AG09309 (cell line): ENCODE results near the gene PLSCR3.
"Not testable (repeated sequence)": the region's sequence is repeated elsewhere in the genome, so short reads cannot be mapped to it uniquely, and the experiment has no call there.

Source experiments
- DNase-seq: peaks from one replicate; pipeline ENCODE4 v3.0.0-alpha.2; 2010; ENCODE audit warnings: low read depth
- H3K4me3 ChIP-seq: 2 replicates; pipeline ENCODE4 v1.5.1; 2011; ENCODE audit warnings: mild to moderate bottlenecking, low read depth, low read length, moderate library complexity; ENCODE audit not compliant: control insufficient read depth
- CTCF ChIP-seq: IDR thresholded peaks from 2 replicates; pipeline ENCODE4 v1.5.1; 2011; ENCODE audit warnings: mild to moderate bottlenecking, low read depth, low read length, inconsistent platforms; ENCODE audit not compliant: insufficient read depth, control insufficient read depth; ENCODE audit errors: missing control alignments

The PLSCR3 gene

DNA sequence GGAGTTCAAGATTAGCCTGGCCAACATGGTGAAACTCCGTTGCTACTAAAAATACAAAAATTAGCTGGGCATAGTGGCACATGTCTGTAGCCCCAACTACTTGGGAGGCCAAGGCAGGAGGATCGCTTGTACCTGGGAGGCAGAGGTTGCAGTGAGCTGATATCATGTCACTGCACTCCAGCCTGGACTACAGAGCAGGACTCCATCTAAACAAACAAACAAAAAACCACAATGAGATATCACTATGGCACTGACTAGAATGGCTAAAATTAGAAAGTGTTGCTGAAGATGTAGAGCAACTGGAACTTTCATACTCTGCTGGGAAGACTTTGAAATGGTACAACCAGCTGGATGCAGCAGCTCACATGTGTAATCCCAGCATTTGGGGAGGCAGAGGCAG lies 20.0 kb downstream of the PLSCR3 start:
- H3K4me3 ChIP-seq = no peak overlapping the region
- no peak for DNase-seq
- TF ChIP-seq CTCF = no peak

- no peak for DNase-seq
- no peak for TF ChIP-seq CTCF
- no peak overlapping the region for H3K4me3 ChIP-seq
Observed at GRCh38 chr17:7370853-7371252, 23.5 kb downstream of the PLSCR3 start.

DNA sequence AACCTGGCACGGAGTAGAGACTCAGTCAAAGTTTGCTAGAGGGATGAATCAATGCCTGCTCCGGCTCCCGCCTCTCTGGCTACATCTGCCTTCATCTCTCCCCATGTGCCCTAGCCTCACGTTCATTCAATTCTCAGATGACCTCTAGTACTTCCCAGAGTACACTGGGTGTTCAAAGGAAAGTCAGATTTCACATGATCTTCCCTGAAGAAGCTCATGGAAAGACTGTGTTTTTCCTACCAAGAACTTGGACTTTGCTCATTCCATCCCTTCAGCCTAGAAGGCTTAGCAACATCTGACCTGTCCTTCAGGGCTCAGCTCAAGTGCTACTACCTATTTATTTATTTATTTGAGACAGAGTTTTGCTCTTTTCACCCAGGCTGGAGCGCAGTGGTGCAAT lies 24.5 kb downstream of the PLSCR3 start:
- DNase-seq = no peak
- H3K4me3 ChIP-seq = no peak overlapping the region
- TF ChIP-seq CTCF = no peak

- not testable (repeated sequence) for DNase-seq, H3K4me3 ChIP-seq
Observed at GRCh38 chr17:7368599-7368994, 25.7 kb downstream of the PLSCR3 start.

DNA sequence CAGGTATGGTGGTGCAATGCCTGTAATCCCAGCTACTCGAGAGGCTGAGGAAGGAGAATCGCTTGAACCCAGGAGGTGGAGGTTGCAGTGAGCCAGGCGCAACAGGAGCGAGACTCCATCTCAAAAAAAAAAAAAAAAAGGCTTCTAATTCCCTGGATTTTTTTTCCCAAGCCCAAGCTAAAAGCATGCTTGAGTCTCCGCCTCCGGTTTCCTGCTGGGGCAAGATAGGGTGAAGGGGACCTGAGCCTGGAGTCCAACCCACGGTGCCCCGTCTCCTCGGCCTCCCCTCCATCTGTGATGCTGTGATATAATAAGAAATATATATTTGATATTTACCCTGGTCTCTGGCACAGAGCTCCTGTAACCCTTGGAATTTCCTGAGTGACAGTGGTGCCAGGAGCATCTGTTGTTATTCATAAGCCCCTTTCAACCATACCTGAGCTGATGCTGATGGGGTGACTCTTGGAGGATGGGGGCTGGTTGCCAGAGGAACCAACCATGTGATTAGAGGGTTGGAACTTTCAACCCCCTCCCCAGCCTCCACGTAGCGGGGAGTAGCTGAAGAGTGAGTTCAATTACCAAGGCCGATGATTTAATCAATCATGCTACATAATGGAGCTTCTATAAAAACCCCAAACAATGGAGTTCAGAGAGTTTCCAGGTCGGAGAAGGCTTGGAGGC lies 26.3 kb downstream of the PLSCR3 start:
- no peak for DNase-seq
- no peak overlapping the region for H3K4me3 ChIP-seq
- no peak for TF ChIP-seq CTCF

DNA sequence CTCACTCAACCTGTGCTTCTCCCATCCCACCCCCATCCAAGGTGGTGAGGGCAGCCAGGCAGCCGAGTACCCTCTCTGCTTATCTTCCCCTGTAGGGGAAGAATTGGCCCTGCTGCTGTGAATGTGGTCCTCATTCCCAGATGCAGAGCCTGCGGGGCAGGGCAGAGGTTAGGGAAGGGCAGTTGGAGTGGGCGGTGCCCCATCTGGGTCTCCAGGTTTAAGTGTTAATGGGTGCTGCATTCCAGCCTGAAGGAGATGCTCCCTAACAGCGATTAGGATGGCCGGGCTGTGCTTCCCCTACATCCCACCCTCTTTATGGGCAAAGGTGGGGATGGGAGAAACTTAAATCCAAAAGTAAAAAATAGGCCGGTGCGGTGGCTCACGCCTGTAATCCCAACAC lies 27.2 kb downstream of the PLSCR3 start:
- DNase-seq = no peak
- no peak overlapping the region for H3K4me3 ChIP-seq
- TF ChIP-seq CTCF = no peak

DNA sequence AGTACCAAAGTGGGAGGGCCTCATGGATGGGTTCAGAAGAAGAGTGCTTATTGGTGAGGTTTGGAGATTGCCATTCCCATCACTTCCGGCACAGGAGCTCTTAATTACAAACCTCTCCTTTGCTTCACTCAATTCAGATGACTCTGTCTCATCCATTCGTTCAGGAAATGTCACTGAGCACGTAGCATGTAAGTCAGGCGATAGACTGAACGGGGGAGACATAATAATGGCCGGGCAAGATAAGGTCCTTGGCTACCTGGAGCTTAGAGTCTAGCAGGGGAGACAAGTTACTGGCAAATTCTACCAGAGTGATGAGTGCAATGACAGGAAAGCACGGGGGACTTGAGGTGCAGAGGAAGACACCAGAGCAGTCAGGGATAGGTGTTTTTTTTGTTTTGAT lies 28.4 kb downstream of the PLSCR3 start:
- not testable (repeated sequence) for DNase-seq, H3K4me3 ChIP-seq

DNA sequence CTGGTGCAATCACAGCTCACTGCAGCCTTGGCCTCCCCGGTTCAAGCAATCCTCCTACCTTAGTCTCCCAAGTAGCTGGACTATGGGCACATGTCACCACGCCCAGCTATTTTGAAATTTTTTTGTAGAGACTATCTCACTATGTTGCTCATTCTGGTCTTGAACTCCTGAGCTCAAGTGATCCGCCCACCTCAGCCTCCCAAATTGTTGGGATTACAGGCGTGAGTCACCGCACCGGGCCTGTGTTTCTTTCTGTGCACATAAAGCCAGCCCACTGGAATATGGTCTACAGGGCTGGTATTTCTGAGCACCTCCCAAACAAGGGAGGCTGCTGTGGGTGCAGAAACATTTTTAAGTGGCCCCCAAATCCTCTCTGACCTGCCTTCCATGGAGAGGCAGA lies 31.0 kb downstream of the PLSCR3 start:
- DNase-seq = no peak
- no peak overlapping the region for H3K4me3 ChIP-seq

More for the DNA sequence above, 31.0 kb downstream of the PLSCR3 start:
- TF ChIP-seq CTCF = no peak
